IPS DF 19.7 (cell line): ENCODE data around the gene PRR3.

ENCODE experiments used
- DNase-seq: peaks from one replicate; pipeline ENCODE4 v3.0.0-alpha.2; 2013; ENCODE audit warnings: low read depth, low spot score

The PRR3 gene

GRCh38 chr6:30533460-30534294 is 23.4 kb upstream of the PRR3 start:
- DNase-seq = no peak

- no peak for DNase-seq
Observed at GRCh38 chr6:30537931-30538330, 19.2 kb upstream of the PRR3 start.

DNA sequence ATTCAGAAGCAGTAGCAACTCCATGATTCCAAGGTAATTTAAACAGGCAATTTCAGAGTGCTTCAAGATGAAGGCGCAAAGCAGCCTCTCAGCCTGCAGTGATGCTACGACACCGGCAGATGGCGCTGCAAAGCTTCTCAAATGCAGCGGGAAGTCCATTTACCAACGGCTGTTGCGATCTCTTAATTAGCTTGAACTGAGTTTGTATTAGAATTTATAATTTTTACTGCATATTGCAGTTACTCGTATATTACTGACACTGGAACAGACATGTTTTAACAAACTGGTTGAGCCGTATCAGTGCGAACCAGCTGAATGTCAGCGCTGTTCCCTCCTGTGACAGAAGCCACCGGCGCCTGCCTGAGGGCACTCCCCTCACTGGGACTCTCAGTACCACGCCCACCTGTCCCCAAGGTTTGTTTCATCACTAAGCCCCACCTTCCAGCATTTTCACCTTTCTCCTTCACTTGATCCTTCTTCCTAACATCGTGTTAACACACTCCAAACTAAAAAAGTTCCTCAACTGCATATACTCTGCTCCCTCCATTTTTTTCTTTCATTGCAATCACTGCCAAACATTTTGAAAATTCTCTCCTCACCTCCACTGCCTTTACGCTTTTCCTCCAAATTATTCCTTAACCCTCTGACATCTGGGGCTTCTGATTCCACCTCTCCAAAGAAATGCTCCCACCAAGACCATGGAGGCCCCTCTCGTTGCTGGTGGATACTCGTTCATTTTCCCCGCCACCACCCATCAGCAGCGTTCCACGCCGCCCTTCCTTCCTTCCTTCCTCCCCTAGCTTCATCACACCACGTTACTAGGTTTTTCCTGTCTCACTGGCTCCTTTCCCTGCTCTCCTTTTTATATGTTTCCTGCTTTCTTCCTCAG is 15.3 kb upstream of the PRR3 start:
- no peak for DNase-seq

DNA sequence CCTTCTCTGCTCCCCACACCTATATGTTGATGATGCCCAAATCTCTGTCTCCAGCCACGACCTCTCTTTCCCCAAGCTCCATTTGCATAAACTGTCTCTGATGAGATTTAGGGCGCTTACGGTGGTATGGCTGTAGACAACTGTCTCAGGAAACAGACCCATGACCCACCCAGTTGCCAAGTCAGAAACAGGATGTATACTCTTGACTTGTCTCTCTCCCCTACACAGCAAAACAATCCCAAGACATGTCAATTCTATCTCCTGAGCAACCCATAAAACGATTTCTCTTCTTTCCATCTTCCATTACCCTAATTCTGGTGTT is 14.7 kb upstream of the PRR3 start:
- no peak for DNase-seq

GRCh38 chr6:30542915-30543314 is 14.2 kb upstream of the PRR3 start:
- DNase-seq = no peak

- no peak for DNase-seq
Observed at GRCh38 chr6:30543821-30544220, 13.3 kb upstream of the PRR3 start.

DNA sequence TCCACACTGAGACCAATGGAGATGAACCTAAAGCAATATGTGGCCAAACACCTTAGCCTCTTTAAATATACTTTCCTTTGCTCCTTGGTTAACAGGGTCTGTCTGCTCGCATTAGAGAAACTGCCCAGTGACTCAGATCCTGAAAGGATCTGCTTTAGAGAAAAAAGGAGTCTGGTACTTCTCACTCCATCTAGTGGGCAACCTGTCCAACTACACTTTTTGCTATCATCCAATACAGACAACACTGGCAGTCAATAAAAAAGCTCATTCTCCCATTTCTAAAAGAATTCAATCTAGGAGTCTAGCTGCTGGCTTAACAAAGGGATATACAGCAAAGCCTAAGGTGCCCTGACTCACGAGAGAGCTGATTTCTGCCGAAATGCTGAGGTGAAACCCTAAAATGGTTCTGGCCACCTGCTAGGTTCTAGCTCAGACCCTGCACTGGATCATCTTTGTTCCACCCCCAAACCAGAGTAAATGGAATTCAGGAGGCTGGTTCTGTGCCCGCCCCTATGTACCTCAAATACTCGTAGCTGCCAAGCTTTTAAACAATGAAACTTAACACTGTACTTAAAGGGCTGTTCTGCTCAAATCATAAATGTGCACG is 12.3 kb upstream of the PRR3 start:
- no peak for DNase-seq

DNA sequence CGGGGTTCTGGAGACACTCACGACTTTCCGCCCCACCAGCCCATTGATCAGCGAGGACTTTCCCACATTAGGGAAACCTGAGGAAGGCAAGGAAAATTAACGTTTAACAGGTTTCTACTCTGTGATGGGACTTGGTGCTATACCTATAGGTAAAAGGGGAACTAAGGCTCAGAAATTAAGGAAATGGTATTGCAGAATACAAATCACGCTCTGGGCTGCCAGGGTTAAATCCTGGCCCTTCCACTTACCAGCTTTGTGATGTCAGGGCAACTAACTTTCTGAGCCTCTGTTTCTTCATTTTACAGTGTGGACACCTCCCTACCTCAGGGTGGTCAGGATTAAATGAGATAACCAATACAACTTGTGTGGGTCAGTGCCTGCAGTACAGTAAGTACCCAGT is 9.6 kb upstream of the PRR3 start:
- no peak for DNase-seq

GRCh38 chr6:30548375-30548774 is 8.7 kb upstream of the PRR3 start:
- no peak for DNase-seq

- DNase-seq = no peak
Observed at GRCh38 chr6:30554404-30554803, 2.7 kb upstream of the PRR3 start.

GRCh38 chr6:30554962-30555815 is 1.9 kb upstream of the PRR3 start:
- DNase-seq = no peak

DNA sequence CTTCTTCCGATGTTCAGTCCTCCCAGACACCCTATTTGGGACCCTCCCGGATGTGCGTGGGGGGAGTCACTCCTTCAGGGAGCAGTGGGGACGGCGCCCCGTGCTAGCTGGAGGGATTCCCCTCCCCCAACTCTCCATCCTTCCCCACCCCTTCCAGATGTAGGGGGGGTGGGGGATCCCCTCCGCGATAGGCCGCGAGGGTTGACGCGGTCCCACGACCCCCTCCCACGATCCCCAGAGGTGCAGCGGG is 1.4 kb upstream of the PRR3 start:
- no peak for DNase-seq

DNA sequence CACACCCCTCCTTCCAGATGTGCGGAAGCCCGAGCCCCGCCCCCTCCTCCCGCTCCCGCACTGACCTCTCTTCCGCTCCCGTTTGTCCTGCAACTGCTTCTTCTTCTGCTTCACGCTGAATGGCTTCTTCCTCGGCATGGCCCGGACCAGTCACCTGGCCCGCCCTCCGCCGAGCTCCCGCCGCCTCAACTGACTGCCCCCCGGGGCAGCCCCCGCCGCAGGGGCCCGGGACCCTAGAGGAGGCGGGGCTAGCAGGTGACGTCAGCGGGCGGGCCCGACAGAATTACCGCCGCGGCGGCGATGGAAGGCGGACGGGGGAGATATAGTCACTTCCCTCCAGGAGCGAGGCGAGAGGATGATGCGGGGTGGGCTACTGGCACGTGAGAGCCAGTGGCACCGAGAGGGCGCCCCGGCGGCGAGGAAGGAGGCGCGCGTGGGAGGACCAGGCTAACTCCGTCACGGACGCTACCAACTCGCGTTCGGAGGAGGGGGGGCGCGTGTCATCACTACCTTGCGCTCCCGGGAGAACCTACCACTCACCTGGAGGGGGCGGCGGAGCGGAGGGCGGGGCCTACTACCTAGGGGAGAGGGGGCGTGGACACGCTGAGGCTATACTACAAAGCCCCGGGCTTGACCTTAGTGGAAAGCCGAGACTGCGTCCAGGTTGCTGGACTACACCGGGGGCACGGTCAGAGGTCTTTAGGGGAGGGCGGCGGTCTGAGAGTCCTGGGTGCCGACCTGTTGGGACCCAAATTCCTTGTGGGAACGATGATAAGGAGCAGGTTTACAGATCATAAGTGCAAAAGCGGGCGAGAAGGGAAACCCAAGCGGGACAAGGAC is 809 bp upstream of the PRR3 start, which contains the start of gene GNL1:
TSS of gene GNL1 (minus strand) at position 424 of the 840 bp plus-strand sequence. CDS start at position 138, 286 bp downstream.
- DNase-seq = no peak

DNA sequence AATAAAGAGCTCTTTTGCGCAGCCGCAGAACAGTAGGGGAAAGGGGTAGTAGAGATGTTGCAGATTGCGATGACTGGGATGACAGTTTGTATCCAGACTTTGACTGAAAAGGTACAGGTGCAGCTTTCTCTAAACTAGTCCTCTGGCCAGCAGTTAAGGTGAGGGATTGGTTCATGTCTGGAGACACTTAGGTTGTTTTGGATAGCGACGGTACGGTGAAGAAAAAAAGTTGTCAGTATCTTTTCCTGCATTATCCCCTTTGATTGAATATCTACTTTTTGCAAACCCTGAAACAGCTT is 537 bp downstream of the PRR3 start:
- no peak for DNase-seq

DNA sequence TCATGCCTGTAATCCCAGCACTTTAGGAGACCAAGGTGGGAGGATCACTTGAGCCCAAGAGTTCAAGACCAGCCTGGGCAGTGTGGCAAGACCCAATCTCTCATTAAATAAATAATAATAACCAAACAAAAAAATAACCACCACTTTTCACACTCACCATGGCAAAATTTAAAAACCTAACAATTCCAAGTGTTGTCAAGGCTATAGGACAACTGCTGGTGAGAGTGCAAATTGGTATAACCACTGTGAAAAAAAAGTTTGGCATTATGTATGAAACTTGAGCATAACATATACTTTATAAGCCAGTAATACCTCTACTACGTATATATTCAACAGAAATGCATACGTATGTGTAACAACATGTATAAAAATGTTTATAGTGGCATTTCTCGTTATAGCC is 3.8 kb downstream of the PRR3 start:
- DNase-seq = no peak

- DNase-seq = no peak
Observed at GRCh38 chr6:30562470-30563425, 5.7 kb downstream of the PRR3 start.

DNA sequence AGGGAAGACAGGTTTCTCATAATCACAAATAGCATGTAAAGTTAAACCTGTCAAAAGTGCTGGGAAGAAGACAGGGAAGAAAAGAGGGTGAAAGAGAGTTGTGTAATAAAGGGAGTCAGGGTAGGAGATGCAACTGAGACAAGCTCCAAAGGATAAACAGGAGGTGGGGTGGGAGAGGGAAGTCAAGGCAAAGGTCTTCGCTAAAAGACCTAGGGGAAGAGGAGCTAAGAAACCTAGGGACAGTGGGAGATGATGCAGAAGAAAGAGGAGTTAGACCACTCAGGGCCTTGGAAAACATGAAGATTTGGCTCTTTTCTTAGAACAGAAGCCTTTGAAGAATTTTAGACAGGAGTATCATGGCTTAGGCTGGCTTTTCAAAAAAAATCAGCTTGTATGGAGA is 7.0 kb downstream of the PRR3 start:
- DNase-seq = no peak

DNA sequence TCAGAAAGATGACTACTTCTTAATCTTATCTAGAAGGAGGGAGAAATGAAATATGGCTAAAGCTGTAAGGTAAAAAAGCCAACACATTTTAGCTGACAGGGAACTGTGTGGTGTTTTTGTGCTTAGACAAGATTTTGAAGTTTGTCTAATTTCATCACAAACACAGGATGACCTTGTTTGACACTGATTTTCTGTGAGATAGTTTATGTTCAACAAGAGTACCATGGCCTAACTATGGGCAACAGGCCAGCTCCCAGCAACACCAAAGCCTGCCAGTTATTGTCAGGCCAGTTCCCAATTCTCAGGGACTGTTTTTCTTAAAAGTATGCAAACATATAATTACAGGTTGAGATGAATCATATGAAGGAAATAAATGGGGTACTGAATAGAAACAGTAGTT is 8.7 kb downstream of the PRR3 start:
- no peak for DNase-seq

- DNase-seq = no peak
Observed at GRCh38 chr6:30568245-30568644, 11.2 kb downstream of the PRR3 start.

DNA sequence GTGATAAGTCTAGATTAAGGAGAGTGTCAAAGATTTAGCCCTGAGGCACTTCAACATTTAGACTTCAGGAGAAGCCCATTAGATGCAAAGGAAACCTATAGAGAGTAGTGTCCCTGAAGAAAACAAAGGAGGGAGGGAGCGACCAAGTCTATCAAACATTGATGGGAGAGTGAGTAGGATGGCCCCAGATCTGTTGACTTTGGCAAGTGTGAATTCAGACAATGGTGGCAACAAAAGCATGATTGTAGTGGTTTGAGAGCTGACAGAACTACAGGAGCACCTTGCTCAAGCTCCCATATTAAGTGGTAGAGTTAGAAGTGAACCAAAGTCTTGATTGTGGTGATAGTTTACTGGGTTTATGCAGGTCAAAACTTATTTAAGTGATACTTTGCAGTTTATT is 13.2 kb downstream of the PRR3 start:
- DNase-seq = no peak
